Measurements from ENCODE around the gene SLC5A2.

SLC5A2 gene

DNA sequence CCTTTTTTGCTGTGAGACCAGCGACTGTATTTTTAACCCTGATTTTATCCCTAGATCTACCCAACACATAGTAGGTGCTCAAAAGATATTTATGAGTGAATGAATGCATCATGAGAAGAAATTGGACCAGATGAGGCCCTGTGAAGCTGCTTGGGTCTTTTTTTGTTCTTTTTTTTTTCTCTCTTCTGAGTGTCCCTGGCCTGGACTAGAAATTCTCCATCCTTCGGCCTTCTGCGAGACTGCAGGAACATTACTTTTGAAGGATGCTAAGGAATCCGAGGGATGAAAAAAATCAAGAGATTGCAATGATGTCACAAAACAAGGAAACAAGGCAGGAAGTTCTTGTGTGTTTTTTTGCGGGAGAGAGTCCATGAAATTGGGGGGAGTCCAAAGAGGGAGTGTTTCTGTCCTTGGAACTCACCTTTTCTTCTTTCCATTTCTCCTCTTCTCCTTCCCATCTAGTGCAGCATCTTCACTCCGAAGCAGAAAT is 25.8 kb downstream of the SLC5A2 start (continued):
- TF ChIP-seq, protein P1, sequence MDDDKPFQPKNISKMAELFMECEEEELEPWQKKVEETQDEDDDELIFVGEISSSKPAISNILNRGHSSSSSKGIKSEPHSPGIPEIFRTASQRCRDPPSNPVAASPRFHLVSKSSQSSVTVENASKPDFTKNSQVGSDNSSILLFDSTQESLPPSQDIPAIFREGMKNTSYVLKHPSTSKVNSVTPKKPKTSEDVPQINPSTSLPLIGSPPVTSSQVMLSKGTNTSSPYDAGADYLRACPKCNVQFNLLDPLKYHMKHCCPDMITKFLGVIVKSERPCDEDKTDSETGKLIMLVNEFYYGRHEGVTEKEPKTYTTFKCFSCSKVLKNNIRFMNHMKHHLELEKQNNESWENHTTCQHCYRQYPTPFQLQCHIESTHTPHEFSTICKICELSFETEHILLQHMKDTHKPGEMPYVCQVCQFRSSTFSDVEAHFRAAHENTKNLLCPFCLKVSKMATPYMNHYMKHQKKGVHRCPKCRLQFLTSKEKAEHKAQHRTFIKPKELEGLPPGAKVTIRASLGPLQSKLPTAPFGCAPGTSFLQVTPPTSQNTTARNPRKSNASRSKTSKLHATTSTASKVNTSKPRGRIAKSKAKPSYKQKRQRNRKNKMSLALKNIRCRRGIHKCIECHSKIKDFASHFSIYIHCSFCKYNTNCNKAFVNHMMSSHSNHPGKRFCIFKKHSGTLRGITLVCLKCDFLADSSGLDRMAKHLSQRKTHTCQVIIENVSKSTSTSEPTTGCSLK (tag by site-specific recombination; IDR thresholded peaks at IDR 0.05): no peak
- TF ChIP-seq, protein P2, sequence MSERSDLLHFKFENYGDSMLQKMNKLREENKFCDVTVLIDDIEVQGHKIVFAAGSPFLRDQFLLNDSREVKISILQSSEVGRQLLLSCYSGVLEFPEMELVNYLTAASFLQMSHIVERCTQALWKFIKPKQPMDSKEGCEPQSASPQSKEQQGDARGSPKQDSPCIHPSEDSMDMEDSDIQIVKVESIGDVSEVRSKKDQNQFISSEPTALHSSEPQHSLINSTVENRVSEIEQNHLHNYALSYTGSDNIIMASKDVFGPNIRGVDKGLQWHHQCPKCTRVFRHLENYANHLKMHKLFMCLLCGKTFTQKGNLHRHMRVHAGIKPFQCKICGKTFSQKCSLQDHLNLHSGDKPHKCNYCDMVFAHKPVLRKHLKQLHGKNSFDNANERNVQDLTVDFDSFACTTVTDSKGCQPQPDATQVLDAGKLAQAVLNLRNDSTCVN (tag by site-specific recombination; optimal IDR thresholded peaks at IDR 0.05): no peak
- TF ChIP-seq BCL11A (tag by site-specific recombination; IDR thresholded peaks at IDR 0.05; ENCODE audit: low read depth) (no peak), PRDM1 (tag by site-specific recombination; IDR thresholded peaks at IDR 0.05) (peak; percentile 45; the same call in 1 of the 2 replicates), MEIS1 (CRISPR knock-in tag; IDR thresholded peaks at IDR 0.05; ENCODE audit: borderline replicate concordance) (no peak), SP2 (tag by site-specific recombination; IDR thresholded peaks at IDR 0.05) (no peak)
- TF ChIP-seq, protein P3, sequence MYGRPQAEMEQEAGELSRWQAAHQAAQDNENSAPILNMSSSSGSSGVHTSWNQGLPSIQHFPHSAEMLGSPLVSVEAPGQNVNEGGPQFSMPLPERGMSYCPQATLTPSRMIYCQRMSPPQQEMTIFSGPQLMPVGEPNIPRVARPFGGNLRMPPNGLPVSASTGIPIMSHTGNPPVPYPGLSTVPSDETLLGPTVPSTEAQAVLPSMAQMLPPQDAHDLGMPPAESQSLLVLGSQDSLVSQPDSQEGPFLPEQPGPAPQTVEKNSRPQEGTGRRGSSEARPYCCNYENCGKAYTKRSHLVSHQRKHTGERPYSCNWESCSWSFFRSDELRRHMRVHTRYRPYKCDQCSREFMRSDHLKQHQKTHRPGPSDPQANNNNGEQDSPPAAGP (tag by site-specific recombination; IDR thresholded peaks at IDR 0.05): no peak

DNA sequence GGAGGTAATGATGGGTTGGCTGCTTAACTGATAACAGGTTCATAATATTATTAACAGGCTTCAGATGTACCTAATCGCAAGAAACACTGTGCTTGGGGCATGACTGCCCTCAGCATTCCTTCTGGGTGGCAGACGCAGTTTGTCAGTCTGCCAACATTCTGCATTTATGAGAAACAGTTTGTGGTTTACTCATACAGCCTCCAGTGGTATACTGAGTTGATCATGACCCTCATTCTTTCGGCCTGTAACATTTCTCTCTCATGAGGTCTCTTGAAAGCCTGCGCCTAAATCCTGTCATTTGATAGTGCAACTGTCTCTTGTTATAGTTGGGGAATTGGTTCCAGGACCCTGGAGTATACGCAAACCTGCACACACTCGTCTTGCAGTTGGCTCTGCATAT is 30.2 kb downstream of the SLC5A2 start:
- no peaks in the 10 kb centered on the region for H3K4me1 ChIP-seq (ENCODE audit: control insufficient read depth, insufficient read depth, low read length)
- TF ChIP-seq ZNF654 (tag by site-specific recombination; IDR thresholded peaks at IDR 0.05; ENCODE audit: low read depth) (no peak), ZBTB48 (tag by site-specific recombination; IDR thresholded peaks at IDR 0.05) (no peak), ZNF548 (tag by site-specific recombination; IDR thresholded peaks at IDR 0.05) (no peak), PRDM1 (tag by site-specific recombination; IDR thresholded peaks at IDR 0.05) (no peak), ZFP37 (tag by site-specific recombination; IDR thresholded peaks at IDR 0.05) (no peak), ZEB2 (tag by site-specific recombination; IDR thresholded peaks at IDR 0.05) (no peak), ZNF610 (tag by site-specific recombination; IDR thresholded peaks at IDR 0.05; ENCODE audit: borderline replicate concordance) (no peak)
- TF ChIP-seq, protein P4, sequence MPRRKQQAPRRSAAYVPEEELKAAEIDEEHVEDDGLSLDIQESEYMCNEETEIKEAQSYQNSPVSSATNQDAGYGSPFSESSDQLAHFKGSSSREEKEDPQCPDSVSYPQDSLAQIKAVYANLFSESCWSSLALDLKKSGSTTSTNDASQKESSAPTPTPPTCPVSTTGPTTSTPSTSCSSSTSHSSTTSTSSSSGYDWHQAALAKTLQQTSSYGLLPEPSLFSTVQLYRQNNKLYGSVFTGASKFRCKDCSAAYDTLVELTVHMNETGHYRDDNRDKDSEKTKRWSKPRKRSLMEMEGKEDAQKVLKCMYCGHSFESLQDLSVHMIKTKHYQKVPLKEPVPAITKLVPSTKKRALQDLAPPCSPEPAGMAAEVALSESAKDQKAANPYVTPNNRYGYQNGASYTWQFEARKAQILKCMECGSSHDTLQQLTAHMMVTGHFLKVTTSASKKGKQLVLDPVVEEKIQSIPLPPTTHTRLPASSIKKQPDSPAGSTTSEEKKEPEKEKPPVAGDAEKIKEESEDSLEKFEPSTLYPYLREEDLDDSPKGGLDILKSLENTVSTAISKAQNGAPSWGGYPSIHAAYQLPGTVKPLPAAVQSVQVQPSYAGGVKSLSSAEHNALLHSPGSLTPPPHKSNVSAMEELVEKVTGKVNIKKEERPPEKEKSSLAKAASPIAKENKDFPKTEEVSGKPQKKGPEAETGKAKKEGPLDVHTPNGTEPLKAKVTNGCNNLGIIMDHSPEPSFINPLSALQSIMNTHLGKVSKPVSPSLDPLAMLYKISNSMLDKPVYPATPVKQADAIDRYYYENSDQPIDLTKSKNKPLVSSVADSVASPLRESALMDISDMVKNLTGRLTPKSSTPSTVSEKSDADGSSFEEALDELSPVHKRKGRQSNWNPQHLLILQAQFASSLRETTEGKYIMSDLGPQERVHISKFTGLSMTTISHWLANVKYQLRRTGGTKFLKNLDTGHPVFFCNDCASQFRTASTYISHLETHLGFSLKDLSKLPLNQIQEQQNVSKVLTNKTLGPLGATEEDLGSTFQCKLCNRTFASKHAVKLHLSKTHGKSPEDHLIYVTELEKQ (tag by site-specific recombination; IDR thresholded peaks at IDR 0.05; ENCODE audit: borderline replicate concordance): no peak
- no peaks in the 10 kb centered on the region for H3K36me3 ChIP-seq (ENCODE audit: control insufficient read depth in 2 of 2, insufficient read depth in 1 of 2, low read length in 2 of 2)
- H3K27ac ChIP-seq (ENCODE audit: extremely low read depth, low read depth, low read length): no peak overlapping the region
- POLR2A ChIA-PET: no interaction called here
- no peak overlapping the region for H3K4me3 ChIP-seq (ENCODE audit: low read depth, low read length)
- CTCF ChIA-PET: no interaction called here
- H3K9me3 ChIP-seq (ENCODE audit: control insufficient read depth, insufficient read depth, low read depth, low read length): no peaks in the 10 kb centered on the region

DNA sequence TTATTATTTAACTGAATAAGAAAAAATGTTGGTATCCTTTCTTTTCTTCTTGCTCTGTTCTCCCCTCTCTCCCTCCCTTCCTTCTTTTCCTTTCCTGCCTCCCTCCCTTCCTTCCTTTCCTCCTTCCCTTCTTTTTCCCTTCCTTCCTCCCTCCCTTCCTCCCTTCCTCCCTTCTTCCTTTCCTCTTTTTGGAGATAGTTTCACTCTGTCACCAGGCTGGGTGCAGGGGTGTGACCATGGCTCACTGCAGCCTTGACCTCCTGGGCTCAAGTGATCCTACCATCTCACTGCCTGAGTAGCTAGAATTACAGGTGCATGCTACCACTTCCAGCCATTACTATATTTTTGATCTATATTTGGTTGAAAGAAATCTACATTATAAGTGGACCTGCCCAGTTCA is 31.0 kb downstream of the SLC5A2 start:
- no peak overlapping the region for H3K4me3 ChIP-seq (ENCODE audit: low read depth, low read length)
- TF ChIP-seq RBAK (tag by site-specific recombination; IDR thresholded peaks at IDR 0.05) (no peak), ZNF366 (tag by site-specific recombination; conservative IDR thresholded peaks at IDR 0.05) (peak; percentile 41; the same call in 1 of the 2 replicates)
- TF ChIP-seq, protein P5, sequence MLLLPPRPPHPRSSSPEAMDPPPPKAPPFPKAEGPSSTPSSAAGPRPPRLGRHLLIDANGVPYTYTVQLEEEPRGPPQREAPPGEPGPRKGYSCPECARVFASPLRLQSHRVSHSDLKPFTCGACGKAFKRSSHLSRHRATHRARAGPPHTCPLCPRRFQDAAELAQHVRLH (tag by site-specific recombination; IDR thresholded peaks at IDR 0.05): no peak
- ChIA-PET POLR2A (no interaction called here), CTCF (interaction anchor here (0.6 kb wide), 1 partner anchor 158 kb away, joined by 4 read pairs; no protein-coding TSS in a partner anchor)
- no peaks in the 10 kb centered on the region for H3K4me1 ChIP-seq (ENCODE audit: control insufficient read depth, insufficient read depth, low read length)
- H3K9me3 ChIP-seq (ENCODE audit: control insufficient read depth, insufficient read depth, low read depth, low read length): no peaks in the 10 kb centered on the region
- H3K27ac ChIP-seq (ENCODE audit: extremely low read depth, low read depth, low read length): no peak overlapping the region
- H3K36me3 ChIP-seq (ENCODE audit: control insufficient read depth in 2 of 2, insufficient read depth in 1 of 2, low read length in 2 of 2): no peaks in the 10 kb centered on the region
